OCI-LY7 (cell line): ENCODE results near the gene FCHO2.

Source experiments
- CTCF ChIP-seq: fragments of 200-600 bp; sonication (generic); conservative IDR thresholded peaks from 2 replicates; pipeline ENCODE4 v1.5.1; 2014; ENCODE audit warnings: mild to moderate bottlenecking, antibody characterized with exemption, low read length, moderate library complexity, mixed read lengths
- EZH2phosphoT487 ChIP-seq: fragments of 200-600 bp; sonication (generic); IDR thresholded peaks from 2 replicates; pipeline ENCODE4 v1.6.1; 2018; ENCODE audit warnings: low read depth, borderline replicate concordance, mild to moderate bottlenecking, mixed run types, antibody characterized with exemption, low read length, moderate library complexity, mixed read lengths

GRCh38 chr5:73114044-73114688 is 158.3 kb downstream of the FCHO2 start:
- no peak for TF ChIP-seq CTCF
- no peak for TF ChIP-seq EZH2phosphoT487
